HuH-7.5 (cell line): ENCODE data around the gene P4HB.

Source experiments
- DNase-seq: peaks from one replicate; pipeline ENCODE4 v3.0.0; 2011; ENCODE audit warnings: low spot score

The P4HB gene

GRCh38 chr17:81898029-81898866, 37.9 kb upstream of the P4HB start:
- DNase-seq = no peak

- DNase-seq = no peak
Measured at GRCh38 chr17:81895400-81895799, 35.1 kb upstream of the P4HB start.

GRCh38 chr17:81891303-81891552, 30.9 kb upstream of the P4HB start:
- DNase-seq = no peak

- DNase-seq = no peak
Measured at GRCh38 chr17:81890447-81891302, 30.3 kb upstream of the P4HB start.

GRCh38 chr17:81889602-81890001, 29.3 kb upstream of the P4HB start:
- DNase-seq = no peak

GRCh38 chr17:81888988-81889595, 28.8 kb upstream of the P4HB start:
- DNase-seq = no peak

- DNase-seq = no peak
Measured at GRCh38 chr17:81888105-81888987, 28.0 kb upstream of the P4HB start.

- DNase-seq = no peak
Measured at GRCh38 chr17:81885869-81886548, 25.7 kb upstream of the P4HB start.

GRCh38 chr17:81885454-81885853, 25.1 kb upstream of the P4HB start:
- DNase-seq = no peak

GRCh38 chr17:81884968-81885367, 24.6 kb upstream of the P4HB start:
- DNase-seq = no peak

- no peak for DNase-seq
Measured at GRCh38 chr17:81884520-81884919, 24.2 kb upstream of the P4HB start.

GRCh38 chr17:81879121-81879520, 18.8 kb upstream of the P4HB start:
- DNase-seq = no peak

GRCh38 chr17:81878294-81878693, 18.0 kb upstream of the P4HB start:
- DNase-seq = no peak

- no peak for DNase-seq
Measured at GRCh38 chr17:81877569-81877968, 17.2 kb upstream of the P4HB start.

- DNase-seq = peak; percentile 97
Measured at GRCh38 chr17:81871387-81872230, 11.3 kb upstream of the P4HB start.

GRCh38 chr17:81870981-81871386, 10.6 kb upstream of the P4HB start, which contains the start of gene ARHGDIA:
TSS of gene ARHGDIA (minus strand) at chr17:81871337. CDS start at chr17:81869930, 1,407 bp downstream.
- no peak for DNase-seq

GRCh38 chr17:81870131-81870980, 10.0 kb upstream of the P4HB start:
- DNase-seq = no peak

- DNase-seq = no peak
Measured at GRCh38 chr17:81869221-81870130, 9.1 kb upstream of the P4HB start.
